CD4-positive, alpha-beta T cell treated with Interleukin-17A for 4 hours (primary cell): ENCODE results near the gene LDLRAP1.
"Not testable (repeated sequence)": the region's sequence is repeated elsewhere in the genome, so short reads cannot be mapped to it uniquely, and the experiment has no call there.

ENCODE experiments used
- DNase-seq: peaks from one replicate; pipeline ENCODE4 v3.0.0-alpha.2; 2020; ENCODE audit warnings: mixed read lengths

The LDLRAP1 gene

GRCh38 chr1:25577134-25577920 is 33.9 kb downstream of the LDLRAP1 start:
- DNase-seq = no peak

DNA sequence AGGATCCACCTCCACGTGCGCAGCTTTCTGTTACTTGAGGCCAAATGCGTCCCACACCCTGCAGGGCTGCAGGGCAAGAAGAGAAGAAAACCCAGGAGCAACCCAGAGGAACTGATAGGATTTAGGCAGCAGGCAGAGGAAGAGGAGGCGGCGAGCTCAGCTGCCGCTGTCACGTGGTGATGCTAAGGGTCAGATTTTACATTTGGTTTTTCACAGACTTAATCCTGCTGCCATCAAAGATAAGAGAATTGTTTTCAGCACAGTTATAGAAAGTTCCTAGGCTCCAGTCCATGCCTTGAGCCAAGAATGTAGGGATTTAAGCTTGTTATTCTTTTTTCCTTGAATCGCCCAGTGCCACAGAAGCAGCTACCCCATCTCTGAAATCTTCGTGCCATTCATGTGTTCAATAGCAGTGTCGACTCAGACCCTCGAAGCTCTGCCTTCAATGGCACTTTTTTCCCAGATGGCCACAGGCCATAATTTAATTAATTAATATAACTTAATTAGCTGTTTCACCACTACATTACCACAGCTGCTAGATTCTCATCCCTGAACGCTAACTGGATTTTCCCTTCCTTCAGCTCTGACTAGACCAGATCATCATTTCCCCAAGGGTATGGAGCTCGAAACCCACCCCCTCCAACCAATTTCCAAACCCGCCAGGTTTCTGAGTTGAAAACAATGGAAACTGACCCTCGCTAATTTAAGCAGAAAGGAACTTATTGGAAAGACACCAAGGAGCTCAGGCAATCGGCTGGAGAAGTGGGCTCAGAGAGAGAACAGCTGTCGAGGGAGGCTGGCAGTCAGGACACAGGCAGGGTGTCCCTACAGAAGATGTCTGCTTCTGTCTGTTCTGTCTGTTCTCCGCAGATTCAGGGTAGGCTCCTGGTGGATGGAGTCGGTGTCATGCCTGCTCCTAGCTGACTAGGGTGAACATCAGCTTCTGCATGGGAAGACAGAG is 36.2 kb downstream of the LDLRAP1 start:
- DNase-seq = no peak

GRCh38 chr1:25580927-25581326 is 37.5 kb downstream of the LDLRAP1 start:
- DNase-seq = no peak

GRCh38 chr1:25581764-25582163 is 38.4 kb downstream of the LDLRAP1 start:
- no peak for DNase-seq

DNA sequence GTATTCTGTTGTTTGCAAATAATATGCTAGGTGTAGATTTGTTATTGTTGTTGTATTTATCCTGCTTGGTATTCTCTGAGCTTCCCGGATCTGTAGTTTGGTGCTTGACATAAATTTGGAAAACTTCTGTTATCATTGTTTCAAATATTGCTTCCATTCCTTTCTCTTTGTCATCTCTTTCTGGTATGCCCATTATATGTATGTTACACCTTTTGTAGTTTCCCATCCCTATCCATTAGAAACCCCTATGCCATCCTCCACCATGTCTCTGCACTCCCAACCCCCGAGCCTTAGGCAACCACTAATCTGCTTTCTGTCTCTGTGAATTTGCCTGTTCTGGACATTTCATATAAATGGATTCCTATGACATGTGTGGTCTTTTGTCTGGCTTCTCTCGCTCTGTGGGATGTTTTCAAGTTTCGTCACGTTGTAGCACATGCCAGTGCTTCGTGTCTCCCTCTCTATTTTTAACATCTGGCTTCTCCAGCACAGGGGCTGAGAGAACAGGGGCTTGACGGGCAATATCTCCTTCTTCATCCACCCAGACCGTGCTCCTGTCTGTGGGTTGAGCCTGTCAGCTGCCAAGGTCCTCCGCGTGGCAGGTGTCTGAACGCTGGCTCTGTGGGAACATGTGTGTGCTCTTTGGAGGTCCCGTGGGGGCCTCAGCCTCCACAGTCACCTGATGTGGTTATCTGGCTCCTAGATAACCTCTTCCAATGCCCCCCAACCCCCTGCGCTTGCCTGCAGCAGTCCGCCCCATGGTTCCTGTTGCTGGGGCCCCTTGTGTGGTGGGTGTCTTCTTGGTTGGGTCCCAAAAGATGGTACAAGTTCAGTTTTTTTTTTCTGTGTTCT is 40.3 kb downstream of the LDLRAP1 start:
- DNase-seq = no peak

GRCh38 chr1:25586181-25586588 is 42.8 kb downstream of the LDLRAP1 start:
- no peak for DNase-seq

DNA sequence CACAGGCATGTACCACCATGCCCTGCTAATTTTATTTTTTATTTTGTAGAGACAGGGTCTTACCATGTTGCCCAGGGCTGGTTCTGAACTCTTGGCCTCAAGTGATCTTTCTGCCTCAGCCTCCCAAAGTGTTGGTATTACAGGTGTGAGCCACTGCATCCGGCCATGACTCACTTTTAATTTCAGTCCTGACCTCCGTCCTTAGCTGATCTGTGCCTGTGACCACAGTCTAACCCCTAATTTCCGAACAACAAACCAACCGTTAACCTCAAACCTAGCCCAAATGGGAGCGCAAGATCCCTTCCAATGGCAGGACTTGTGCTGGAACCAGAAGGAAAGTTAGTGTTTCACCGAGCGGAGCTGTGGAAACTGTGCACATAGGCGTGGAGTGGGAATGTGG is 43.9 kb downstream of the LDLRAP1 start:
- no peak for DNase-seq

- not testable (repeated sequence) for DNase-seq
These were observed 44.8 kb downstream of the LDLRAP1 start for GRCh38 chr1:25588224-25588623.

DNA sequence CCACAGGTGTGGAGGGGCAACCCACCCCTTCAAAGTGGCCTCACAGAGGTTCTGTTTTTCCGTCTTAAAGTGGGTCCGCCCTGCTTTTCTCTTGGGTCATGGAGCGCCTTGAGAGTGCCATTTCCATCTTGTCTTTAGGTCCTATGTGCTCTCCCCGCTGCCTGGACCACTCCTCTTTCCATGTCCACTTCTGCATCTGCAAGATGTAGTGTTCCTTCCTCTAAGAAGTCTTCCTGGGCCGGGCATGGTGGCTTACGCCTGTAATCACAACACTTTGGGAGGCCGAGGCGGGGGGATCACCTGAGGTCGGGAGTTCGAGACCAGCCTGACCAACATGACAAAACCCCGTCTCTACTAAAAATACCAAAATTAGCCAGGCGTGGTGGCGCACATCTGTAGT is 45.4 kb downstream of the LDLRAP1 start:
- not testable (repeated sequence) for DNase-seq

DNA sequence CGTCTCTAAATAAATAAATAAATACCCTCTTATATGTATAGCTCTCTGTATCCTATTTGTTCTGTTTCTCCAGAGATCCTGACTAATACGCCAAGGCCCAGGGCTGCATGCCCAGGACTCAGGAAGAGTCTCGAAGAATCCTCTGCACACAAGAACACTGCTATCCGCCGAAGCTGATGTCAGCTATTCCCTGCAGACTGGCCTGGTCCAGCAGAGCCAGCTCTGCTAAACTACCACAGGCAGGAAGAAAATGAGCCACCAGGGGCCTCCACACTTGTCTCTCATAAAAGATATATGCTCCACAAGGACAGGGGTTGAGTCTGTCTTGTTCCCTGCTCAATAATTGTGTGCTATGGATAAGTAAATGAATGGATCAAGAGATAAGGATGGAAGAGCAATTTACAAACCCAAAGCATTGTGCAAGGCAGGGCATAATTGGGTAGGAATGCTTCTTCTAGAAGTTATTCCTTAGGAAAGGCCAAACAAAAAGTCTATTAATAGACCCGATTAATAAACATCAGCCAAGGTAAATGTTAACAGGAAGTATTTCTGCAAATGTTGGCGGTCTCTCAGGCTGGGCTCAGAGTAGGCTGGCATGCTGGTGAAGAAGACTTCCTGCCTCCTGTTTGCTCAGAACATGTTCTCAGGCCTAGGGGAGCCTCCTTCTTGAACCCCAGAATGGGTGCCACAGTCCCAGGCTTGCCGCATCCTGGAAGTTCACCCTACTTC is 46.9 kb downstream of the LDLRAP1 start:
- DNase-seq = peak; percentile 20

- DNase-seq = no peak
These were observed 50.5 kb downstream of the LDLRAP1 start for GRCh38 chr1:25593861-25594260.

GRCh38 chr1:25594971-25595370 is 51.6 kb downstream of the LDLRAP1 start:
- no peak for DNase-seq

GRCh38 chr1:25596641-25597040 is 53.2 kb downstream of the LDLRAP1 start:
- not testable (repeated sequence) for DNase-seq

DNA sequence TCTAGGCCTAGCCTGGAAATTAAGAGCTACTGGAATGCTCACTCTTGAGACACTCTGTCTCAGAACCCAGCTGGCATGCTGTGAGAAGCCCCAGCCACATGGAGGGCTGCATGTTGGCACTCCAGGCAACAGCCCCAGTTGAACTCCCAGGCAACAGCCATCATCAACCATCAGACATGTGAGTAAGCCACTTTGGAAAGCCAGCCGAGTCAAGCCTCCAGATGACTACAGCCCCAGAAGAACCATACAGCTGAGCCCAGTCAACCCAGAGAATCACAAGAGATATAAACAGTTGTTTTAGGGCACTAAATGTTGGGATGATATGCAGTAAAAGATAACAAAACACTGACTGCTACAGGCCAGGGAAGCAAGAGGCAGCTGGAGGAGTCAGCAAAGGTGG is 55.5 kb downstream of the LDLRAP1 start:
- DNase-seq = no peak

DNA sequence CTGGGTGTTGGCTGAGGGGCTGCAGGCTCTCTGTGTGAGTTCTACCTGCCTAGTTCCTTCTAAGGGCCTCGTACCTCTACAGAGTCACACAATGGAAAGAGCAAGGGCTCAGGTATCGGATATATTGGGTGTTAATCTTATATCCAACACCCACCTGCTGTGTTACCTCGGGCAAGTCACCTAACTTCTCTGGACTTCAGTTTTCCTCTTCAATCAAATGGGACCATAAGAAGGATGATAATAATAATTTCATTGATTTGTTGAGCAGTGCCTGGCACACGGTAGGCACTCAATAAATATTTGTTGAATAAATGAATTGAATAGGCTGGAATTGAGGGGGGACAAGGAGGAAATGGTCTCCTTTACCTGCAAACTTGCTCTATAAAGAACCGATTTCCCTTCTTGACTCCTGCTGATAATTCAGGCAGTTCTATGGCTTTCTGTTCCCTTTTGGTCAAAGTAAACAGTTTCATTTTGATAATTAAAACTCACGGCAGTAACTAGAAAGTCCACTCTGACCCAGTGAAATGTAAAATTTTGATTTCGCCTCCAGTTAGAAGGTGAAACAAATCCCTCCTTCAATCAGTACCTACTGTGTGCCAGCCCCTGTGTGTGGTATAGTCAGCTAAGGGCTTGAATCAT is 56.7 kb downstream of the LDLRAP1 start:
- no peak for DNase-seq

DNA sequence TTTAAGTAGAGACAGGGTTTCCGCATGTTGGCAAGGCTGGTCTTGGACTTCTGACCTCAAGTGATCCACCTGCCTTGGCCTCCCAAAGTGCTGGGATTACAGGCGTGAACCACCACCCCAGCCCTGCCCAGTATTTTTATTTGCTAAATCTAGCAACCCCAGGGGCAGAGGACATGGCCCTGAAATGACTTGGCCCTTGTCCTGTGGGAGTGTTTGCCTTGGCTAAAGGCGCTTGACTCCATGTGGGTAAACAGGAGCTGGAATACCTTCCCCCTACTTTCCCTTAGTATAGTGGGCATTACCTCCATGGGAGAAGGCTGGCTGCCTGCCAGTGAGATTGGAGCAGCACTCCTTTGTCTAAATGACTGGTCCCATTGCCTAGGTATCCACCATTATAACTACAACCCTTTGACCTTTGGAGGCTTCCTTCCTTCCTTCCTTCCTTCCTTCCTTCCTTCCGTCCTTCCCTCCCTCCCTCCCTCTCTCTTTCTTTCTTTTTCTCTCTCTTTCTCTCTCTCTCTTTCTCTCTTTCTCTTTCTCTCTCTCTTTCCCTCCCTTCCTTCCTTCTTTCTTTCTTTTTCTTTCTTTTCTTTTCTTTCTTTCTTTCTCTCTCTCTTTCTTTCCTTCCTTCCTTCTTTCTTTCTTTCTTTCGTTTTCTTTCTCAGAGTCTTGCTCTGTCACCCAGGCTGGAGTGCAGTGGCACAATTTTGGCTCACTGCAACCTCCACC is 57.7 kb downstream of the LDLRAP1 start:
- DNase-seq = not testable (repeated sequence)

- not testable (repeated sequence) for DNase-seq
These were observed 60.6 kb downstream of the LDLRAP1 start for GRCh38 chr1:25603779-25604538.

- no peak for DNase-seq
These were observed 63.7 kb downstream of the LDLRAP1 start for GRCh38 chr1:25607123-25607522.

- peak; percentile 96 for DNase-seq
These were observed 65.2 kb downstream of the LDLRAP1 start for GRCh38 chr1:25608488-25609178.
